ENCODE measurements around the gene AHCYL1.
A peak's percentile ranks its signal among the peaks of the same experiment; 100 is the strongest.

AHCYL1 gene

GRCh38 chr1:110061341-110061740, 76.8 kb downstream of the AHCYL1 start:
- no peak for DNase-seq (ENCODE audit: low read depth)

GRCh38 chr1:110062612-110063011, 78.0 kb downstream of the AHCYL1 start:
- DNase-seq (ENCODE audit: low read depth), result no peak

- no peak for DNase-seq (ENCODE audit: low read depth)
These were observed 79.2 kb downstream of the AHCYL1 start for GRCh38 chr1:110063781-110064180.

GRCh38 chr1:110064576-110065337, 80.2 kb downstream of the AHCYL1 start:
- no peak for DNase-seq (ENCODE audit: low read depth)

GRCh38 chr1:110065841-110066240, 81.3 kb downstream of the AHCYL1 start:
- DNase-seq (ENCODE audit: low read depth), result peak; percentile 33

- DNase-seq (ENCODE audit: low read depth), result no peak
These were observed 82.9 kb downstream of the AHCYL1 start for GRCh38 chr1:110067479-110067892.

- peak; percentile 24 for DNase-seq (ENCODE audit: low read depth)
These were observed 83.5 kb downstream of the AHCYL1 start for GRCh38 chr1:110067893-110068645.

- DNase-seq (ENCODE audit: low read depth), result no peak
These were observed 84.3 kb downstream of the AHCYL1 start for GRCh38 chr1:110068646-110069403.

GRCh38 chr1:110069404-110070281, 85.1 kb downstream of the AHCYL1 start:
- no peak for DNase-seq (ENCODE audit: low read depth)

- no peak for DNase-seq (ENCODE audit: low read depth)
These were observed 85.7 kb downstream of the AHCYL1 start for GRCh38 chr1:110070282-110070669.

GRCh38 chr1:110070671-110071242, 86.2 kb downstream of the AHCYL1 start, which contains the start of gene ALX3:
TSS of gene ALX3 (minus strand) at chr1:110070672. CDS start at chr1:110070612, 60 bp downstream.
- no peak for DNase-seq (ENCODE audit: low read depth)

Measured in EH (cell line).